Occipital lobe (tissue), 2 donors: ENCODE measurements around the gene PDCD2. TPM values are rescaled to one million over a fixed set of nuclear protein-coding genes. Genes with fewer than 3 reads are reported as not detected.
"Not testable (repeated sequence)": the region's sequence is repeated elsewhere in the genome, so short reads cannot be mapped to it uniquely, and the experiment has no call there.

ENCODE experiments used
- DNase-seq: peaks from one replicate; lab custom pipeline; 2025; lab: John Stamatoyannopoulos, UW
- total RNA-seq: library from RNA; depleted of rRNA; stranded (reverse); fragments of >200 nt; gene quantifications from one replicate; pipeline ENCODE4 v1.2.3, GENCODE V29; 2014

Gene PDCD2
- total RNA-seq, 1 donor from 2014 or later: 42.6 TPM

DNA sequence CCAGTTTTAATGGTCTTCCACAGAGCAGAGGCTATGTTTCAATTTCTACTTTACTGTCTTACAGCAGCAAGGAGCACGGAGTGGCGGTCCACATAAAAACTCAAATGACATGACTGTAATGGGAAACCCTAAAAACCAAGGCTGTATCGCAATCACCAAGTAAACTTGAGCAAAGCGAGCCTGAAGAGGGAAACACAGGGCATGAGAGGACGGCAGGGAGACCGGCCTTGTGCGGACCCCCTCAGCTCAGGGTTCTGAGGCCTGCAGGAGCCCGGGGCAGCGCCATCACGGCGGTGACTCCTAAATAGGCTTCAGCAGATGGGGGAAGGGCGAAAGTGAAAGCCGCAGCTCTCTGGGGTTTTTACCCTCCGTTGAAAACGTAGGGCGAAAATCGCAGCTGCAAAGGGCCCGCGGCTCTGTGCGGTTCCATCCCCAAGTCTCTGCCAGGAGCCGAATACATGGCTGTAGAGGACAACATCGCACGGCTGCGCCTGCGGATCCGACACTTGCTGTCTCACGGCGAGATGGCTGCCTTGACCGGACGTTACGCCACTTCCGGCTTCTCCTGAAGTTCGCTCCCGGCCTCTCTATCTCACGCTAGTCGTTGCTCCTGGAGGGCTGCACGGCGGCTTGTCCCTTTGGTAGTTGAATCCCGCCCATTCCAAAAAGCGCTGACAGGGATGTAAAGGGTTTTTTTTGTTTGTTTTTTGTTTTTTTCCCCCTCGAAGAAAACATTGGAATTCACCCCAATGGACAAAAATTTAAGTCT lies 31.5 kb downstream of the PDCD2 start, which contains the start of gene PSMB1:
Gene PSMB1, minus strand, starts transcription at position 543 of the 769 bp plus-strand sequence. Its CDS starts 65 bp downstream, at position 478.
- DNase-seq: peak; percentile 93

DNA sequence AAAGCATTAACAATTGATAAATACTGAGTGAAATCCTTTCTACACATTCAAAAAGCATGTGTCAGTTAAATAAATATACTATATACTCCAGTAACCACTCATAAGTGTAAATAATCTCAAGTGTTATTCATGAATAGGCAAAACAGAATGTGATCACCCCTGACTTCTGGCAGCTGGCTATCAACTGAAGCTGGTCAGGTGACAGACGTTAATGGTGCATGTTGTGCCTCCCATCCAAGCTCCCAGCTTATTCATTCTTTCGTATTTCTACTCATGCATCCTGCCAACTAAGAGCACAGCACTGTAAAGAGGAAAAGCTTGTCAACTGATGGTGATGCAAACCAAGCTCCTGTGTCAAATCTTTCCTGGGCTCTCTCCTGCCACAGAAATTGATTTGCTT lies 39.0 kb downstream of the PDCD2 start:
- no peak for DNase-seq

DNA sequence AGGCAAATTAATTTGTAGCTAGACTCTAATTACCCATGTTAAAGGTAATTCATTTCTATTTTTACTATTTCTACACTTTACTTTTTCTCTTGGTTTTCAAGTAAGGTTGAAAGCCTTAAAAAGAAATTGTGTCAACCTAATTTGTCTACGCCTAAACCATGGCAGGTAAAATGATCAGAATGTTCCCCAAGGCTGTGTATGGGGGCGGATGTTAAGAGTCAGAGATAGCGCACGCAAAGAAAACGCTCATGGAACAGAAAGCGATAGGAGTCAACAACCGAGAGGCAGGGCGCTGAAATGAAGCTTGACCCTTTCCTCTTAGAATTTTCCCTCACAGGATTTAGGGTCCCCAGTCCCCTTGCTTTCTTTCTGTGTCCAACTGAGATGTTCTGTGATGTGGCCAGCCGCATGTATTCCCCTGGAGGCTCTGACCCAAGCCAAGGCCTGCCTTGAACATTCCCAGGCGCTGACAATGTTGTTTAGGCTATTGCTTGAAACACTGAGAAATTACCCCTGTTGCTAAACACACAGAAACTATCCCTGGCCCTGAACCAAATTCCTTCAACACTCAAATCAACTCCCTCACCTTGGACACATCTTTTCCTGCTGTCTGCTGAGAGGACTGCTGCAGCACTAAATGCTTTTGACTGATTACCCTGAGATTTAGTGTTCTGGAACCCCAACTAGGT lies 42.3 kb downstream of the PDCD2 start:
- no peak for DNase-seq

- no peak for DNase-seq
Observed at GRCh38 chr6:170537329-170537728, 47.1 kb downstream of the PDCD2 start.

- DNase-seq: no peak
Observed at GRCh38 chr6:170536671-170537070, 47.8 kb downstream of the PDCD2 start.

DNA sequence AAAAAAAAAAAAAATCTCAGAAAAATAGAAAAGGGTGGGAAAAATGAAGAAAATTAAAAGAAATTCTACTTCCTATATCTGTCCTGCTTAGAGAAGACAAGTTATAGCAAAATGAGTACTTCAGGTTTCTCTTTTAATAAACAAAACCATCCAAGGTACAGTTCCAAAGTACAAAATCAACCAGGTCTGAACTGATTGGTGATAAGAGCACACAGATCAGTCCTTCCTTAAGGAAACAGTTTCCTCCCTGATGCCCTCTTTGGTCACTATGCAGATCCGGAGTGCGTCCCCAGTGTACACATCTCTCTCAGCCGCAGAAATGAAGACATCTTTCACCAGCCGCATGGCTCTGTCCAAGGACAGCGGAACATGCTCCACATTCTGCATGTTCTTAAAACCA lies 49.4 kb downstream of the PDCD2 start:
- DNase-seq: no peak

DNA sequence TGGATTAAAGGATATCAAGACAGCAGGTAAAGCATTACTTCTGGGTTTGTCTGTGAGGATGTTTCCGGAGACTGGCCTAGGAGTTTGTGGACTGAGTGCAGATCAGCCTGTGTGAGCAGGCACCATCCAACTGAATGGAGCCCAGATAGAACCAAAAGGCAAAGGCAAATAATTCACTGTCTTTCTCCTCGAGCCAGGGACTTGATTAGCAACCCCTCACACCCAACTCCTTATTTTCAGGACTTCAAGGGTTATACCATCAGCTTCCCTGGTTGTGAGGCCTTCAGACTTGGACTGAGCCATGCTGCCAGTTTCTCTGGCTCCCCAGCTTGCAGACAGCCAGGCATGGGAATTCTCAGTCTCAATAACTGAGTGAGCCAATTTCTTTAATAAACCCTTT lies 50.6 kb downstream of the PDCD2 start:
- DNase-seq: no peak

- DNase-seq: no peak
Observed at GRCh38 chr6:170532867-170533488, 51.5 kb downstream of the PDCD2 start.

DNA sequence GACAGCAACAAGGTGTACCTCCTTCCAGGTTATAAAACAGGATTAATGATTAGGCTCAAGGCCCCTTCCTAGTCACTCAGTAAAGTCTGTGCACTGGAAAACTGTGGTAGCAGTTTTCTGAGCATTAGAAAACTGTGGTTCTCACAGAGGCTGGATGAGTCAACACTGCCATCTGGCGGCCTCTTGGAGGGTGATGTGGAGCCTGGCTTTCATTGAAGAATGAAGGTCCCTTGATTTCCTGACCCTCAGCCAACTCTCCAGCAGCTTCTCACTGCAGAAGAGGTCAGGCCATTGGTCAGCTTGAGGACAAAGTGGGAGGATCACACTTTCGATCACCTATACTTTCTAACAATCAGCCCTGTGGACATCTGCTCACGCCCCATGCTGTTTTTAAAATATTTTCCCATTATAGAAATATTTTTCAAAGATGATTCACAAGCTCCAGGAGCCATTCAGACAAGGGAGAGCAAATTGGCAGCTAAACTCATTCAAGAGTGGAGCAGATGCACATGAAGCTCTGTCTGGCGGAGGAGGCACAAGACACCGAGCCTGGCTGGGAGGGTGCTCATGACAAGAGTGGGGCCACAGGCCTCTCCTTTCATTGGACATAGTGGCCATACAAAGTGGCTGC lies 54.5 kb downstream of the PDCD2 start:
- peak; percentile 55 for DNase-seq

DNA sequence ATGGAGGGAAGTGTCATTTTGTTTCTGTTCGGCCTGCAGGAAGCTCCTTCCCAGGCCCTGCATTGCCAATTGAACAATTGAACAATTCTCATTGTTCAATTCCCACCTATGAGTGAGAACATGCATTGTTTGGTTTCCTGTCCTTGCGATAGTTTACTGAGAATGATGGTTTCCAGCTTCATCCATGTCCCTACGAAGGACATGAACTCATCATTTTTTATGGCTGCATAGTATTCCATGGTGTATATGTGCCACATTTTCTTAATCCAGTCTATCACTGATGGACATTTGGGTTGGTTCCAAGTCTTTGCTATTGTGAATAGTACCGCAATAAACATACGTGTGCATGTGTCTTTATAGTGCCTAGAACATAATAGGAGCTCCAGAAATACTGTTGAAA lies 56.4 kb downstream of the PDCD2 start:
- not testable (repeated sequence) for DNase-seq

- DNase-seq: no peak
Observed at GRCh38 chr6:170525795-170526194, 58.6 kb downstream of the PDCD2 start.

Other genes with a start within 250 kb of the PDCD2 start
- gene PSMB1, start 31.3 kb downstream of the PDCD2 start, total RNA-seq: 203 TPM
- 15.8 TPM for gene TBP, start 30.3 kb downstream of the PDCD2 start, total RNA-seq